Esophagus muscularis mucosa (tissue), 3 donors: ENCODE measurements around the gene SOX9.

Source experiments
- POLR2AphosphoS5 ChIP-seq, 2 donors: sonication (generic); formaldehyde crosslinking; IDR thresholded peaks; one replicate each; pipeline ENCODE4 v1.6.1; 2017; ENCODE audit warnings: antibody characterized with exemption in 2 of 2
- TF ChIP-seq, protein P1 (sequence below), 3 experiments: fragments of 200-600 bp in 2 of 3; fragments of 450-650 bp in 1 of 3; sonication (generic) in 2 of 3; IDR thresholded peaks; one replicate each; pipeline ENCODE4 v1.5.1; 2017 to 2019; ENCODE audit warnings: antibody characterized with exemption in 3 of 3, mild to moderate bottlenecking in 2 of 3, moderate library complexity in 1 of 3

DNA sequence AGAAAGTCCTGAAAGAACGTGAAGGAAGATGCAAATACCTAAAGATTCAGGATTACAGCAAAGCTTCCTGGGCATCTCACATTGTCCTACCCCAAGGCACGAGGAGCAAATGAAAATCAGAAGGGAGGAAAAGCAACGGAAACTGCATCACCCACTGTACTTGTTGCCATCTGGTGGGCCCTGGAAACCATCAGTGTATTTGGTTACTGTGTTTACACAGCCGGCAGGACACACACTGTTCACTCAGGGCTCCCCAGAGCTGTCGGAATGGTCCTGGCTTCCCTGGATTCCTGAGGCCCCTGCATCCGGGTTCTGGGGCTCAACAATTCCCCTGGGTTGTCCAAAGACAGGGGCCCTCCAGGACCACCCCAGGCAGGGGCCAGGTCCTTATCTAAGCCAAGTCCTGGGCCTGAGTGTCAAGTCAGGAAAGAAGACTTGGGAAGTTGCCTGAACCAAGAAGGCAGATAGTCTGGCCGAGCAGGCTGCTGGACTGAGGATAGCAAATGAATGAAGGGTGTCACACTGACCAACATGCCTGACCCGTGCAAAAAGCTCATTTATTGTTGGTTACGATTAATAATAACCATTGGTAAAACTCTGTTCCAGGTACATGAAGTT is 52.8 kb downstream of the SOX9 start:
- TF ChIP-seq, protein P1, sequence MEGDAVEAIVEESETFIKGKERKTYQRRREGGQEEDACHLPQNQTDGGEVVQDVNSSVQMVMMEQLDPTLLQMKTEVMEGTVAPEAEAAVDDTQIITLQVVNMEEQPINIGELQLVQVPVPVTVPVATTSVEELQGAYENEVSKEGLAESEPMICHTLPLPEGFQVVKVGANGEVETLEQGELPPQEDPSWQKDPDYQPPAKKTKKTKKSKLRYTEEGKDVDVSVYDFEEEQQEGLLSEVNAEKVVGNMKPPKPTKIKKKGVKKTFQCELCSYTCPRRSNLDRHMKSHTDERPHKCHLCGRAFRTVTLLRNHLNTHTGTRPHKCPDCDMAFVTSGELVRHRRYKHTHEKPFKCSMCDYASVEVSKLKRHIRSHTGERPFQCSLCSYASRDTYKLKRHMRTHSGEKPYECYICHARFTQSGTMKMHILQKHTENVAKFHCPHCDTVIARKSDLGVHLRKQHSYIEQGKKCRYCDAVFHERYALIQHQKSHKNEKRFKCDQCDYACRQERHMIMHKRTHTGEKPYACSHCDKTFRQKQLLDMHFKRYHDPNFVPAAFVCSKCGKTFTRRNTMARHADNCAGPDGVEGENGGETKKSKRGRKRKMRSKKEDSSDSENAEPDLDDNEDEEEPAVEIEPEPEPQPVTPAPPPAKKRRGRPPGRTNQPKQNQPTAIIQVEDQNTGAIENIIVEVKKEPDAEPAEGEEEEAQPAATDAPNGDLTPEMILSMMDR (IDR thresholded peaks at IDR 0.05): no peak
- TF ChIP-seq POLR2AphosphoS5 (IDR thresholded peaks at IDR 0.05): no peak
